HG02571 (cell line): ENCODE data around the gene FAM78B.
A peak's percentile ranks its signal among the peaks of the same experiment; 100 is the strongest.

Source experiments
- ATAC-seq: cut with Tn5 transposase; IDR thresholded peaks from one replicate; pipeline ENCODE4 v1.9.1; 2021; ENCODE audit warnings: mild to moderate bottlenecking, moderate library complexity; ENCODE audit not compliant: unreplicated experiment

Gene FAM78B

DNA sequence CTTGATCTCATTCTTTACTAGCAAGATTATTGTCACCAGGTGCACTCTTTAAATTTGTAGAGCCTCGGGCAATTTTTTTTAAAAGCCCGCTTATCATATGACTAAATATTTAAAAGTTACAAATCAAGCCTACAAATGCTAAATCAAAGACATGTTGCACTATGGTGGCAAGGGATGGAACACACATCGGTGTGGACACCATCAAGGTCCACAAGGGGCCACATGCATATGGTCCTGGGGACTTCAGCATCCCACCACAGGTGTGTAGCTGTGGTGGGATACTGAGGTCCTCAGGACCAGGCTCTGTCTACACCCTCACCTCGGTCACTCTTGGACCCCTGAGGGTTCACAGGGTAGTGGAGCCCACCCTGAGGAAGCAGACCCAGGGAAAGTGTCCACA is 45.8 kb downstream of the FAM78B start:
- no peak for ATAC-seq

DNA sequence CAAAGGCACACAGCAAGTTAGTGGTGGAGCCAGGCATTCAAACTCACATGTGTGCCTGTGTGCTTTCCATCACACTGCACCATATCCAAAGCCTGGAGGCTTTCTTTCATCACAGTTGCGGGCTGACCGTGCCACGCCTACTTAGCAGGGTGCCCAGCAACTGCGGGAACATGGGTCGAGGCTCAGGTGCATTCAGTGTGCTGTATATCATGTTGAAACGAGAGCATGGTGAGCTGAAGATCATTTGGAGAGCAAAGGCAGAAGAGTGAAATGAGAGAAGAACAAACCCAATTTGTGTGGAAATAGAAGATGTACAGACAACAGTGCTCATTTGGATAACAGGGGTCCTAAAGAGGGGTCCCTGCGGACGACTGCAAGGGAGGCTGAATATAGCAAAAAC is 46.5 kb downstream of the FAM78B start:
- no peak for ATAC-seq

DNA sequence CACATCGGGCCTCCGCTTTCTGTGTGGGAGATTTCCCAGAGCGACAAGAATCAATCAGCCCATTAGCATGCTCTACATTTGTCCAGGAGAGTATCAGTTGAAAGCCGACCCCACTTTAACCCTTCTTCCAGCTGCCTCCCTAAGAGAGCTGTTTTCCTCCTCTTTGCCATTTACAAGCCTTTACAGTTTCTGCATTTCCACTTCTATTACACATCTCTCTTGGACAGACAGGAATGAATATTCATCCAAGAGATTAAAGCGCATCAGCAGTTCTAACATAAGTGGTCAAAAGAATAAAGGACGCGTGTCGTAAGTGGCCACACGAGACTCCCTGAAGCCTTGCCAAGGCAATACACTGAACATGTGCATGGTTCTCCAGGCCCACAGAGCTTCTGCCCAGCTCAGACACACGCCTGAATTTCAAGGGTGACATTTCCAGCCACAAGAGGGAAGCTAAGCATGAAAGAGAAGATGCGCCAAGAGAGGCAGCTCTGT is 47.3 kb downstream of the FAM78B start:
- ATAC-seq, result no peak

DNA sequence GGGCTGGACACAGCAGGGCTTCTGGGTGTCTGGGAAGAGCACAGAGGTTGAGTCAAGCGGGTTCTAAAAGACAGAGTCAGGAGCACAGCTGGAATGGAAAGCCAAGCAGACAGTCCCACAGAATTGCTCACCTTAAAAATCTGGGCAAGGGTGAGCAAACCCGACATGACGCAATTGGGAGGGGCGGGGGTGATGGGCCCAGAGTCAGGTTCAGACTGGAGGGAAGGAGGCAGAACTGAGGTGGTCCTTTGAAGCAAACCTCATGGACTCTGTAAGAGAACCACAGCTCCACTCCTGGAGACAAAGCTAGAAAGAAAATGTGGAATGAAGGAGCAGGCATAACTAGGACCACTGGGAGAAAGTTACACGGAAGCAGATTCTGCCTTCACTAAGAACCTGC is 49.0 kb downstream of the FAM78B start:
- ATAC-seq, result no peak

DNA sequence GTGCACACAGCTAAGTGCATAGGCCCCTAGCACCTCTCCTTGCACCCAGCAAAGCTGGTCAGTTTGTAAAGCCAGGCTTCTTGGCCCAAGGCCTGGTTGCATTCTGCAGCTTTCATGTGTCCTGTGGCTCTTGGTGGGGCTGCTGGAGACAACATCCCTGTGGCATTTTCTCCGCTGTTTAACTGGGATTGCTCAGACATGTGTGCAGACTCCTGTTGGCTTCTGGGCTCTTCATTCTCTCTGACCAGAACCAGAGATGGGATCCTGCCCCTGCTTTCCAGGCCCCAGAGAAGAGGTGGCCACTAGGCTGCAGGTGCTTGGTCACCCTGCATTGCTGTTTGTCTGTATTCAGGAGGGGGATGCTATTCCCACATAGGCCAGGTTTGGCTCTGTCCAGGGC is 50.8 kb downstream of the FAM78B start:
- ATAC-seq, result no peak

DNA sequence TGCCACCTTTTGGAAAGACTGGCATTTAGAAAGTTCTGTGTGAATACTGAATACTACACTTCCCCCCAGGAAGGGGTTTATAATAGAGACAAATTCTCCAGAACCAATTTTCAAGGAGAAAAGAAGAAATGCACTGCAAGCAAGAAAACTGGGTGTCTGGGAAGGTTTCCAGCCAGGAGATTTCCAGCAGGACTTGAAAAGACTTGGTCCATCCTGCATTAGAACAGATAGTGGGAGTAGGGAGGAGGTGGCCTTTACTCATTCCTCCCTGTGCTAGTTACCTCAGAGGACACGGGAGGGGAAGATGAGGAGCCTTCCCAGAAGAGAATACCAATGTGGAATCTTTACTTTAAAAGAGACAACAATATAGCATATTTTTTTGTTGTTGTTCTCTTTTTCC is 52.4 kb downstream of the FAM78B start:
- no peak for ATAC-seq

DNA sequence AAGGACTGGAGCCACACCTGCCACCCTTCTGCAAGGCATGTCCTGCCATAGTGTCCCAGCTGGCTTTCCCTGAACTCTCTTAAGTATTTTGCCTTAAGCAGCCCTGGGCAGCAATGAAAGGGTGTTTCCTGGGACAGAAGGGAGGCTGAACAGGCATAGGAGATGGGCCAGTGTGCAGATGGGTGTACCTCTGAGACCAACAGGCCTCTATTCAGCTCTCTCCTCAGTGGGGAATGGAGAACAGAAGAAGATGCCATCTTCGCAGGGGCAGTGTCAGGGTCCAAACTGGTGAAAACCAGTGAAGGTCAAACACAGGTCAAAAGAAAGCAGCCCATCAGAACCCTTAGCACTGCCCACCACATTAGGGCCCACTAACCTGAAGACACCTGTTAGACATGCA is 53.2 kb downstream of the FAM78B start:
- no peak for ATAC-seq

DNA sequence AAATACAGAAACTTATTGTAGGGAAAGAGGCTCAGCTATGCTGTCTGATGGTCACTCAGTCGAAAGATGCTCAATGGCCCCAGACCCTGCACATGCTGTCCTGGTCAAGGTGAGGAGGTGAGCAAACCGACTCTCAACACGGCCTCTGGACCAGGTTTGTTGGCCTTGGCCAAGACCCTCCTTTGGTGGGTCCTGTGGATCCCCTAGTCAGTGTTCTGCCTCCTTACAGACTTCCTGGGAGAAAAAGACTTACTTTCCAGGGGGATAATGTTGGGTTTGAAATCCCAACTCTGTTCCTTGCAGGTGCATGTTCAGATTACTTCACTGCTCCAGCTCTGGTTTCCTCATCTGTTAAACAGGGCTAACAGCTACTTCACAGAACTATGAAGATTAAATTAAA is 53.8 kb downstream of the FAM78B start:
- no peak for ATAC-seq

DNA sequence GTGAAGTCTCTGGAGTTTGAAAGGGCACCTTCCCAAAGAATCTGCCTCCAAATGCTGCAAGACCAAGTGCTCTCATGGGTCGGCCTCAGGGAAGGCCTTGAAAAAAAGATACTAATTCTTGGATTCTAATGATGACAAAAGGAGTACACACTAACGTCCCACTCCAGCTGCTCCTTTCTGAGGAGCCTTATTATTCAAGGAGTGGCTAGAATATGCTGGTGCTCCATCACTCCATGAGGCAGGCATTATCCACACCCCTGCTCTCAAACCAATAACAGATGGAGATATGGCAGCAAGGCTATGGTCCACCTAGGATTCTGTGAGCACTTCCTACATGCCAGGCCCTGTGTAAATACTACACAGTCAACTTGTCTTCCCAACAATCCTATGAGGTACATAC is 54.4 kb downstream of the FAM78B start:
- no peak for ATAC-seq

DNA sequence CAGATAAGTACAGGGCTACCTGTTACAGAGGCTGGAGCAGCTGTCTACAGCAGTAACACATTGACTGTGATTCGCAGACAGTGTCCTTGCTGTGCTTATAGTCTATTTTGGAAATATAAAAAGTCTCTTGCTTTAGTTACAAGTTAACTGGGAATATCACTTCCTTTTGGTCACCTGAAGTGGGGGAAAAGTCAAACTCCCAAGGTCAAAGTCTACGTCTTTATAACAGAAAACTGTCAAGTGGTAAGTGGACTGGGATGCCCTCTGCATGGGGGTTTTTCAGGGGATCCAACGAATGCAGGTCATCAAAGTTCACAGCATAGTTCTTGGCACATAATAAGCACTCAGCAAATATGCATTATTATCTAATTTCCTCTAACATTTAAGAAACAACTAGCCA is 55.4 kb downstream of the FAM78B start:
- no peak for ATAC-seq

DNA sequence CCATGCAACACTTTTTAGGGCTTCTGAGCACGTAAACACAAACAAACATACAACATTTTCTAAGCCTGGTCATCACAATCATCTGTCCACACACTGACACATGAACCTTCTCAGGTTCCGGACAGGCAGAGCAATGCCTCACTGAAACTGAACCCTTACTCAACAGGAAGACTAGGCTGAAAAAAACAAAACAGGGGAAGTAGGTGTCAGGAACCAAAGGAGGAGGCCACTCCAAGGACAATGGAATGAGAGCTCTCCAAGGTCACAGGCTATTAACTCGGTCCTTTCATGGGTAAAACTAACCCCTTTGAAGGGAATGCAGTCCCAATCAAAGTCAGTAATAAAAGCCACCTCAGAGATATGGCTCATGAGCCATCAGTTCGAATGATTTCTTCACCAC is 76.6 kb downstream of the FAM78B start:
- no peak for ATAC-seq

DNA sequence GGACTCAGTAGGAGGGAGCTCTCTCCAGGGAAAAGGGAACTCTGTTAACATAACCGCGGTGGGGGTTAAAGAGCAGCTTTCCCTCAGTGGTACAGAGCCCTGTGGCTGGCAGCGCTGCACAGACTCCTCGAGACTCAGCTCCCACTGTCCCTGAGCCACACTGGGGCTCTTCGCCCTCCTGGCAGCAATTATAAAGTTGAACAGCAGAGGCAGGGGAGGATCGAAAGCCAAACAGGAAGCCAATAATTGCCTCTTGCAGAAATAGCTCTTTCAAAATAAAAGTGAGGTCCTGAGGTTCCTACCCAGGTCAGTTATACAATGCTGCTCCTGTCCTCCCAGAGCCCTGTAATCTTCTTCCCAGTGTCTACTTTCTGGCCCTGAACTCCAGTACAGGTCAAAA is 77.0 kb downstream of the FAM78B start:
- no peak for ATAC-seq

DNA sequence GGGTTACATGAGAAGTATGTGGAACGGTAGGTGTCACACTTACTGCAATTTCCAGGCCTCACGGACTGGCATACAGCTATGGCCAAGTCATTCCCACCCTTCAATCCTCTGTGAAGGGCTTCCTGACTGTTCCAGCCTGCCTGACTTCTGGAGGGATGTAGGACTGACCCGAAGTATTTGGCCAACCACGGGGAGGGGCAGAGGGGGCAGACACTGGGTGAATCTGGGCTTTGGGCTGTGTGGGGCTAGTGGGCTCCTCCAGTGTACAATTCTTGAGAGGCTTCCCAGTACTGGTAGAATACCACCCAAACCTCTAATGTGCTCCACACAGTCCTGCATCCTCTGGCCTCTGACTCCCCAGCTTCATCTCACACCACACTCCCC is 78.2 kb downstream of the FAM78B start:
- no peak for ATAC-seq

DNA sequence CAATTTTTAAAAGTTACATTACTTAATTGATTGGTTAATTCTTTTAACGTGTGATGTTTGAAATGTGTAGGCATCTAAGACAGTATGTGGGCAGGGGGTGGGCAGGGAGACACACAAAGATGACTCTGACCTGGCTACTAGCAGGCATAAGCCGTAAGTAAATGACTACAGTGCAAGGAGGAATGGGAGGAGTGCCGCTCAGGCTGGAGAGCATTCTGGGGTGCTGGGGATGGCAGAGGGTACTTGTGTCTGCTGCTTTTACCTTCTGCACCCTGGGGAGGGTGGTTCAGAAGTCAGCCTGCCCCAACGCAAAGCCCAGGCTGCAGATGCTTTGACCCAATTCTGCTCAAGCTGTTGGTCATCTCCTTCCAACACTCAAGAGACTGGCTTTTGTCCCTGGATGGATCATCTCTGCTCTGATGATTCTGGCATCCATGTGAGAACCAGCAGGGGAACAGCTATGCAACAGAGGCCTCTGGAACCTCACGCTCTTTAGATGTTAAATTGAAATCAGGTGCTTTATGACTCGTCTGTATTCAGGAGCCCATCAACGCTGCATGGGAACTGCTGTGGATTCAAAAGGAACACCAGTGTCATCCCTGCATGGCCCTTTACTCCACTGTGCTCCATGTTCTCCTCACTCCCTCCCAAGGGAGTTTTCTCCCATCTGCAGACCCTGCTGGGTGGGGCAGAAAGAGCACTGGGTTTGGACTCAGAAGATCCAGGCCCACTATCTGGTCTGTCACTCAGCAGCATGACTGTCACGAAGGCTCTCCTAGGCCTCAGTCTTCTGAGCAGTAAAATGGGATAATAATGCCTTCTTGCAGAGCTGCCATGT is 78.8 kb downstream of the FAM78B start:
- ATAC-seq, result no peak

DNA sequence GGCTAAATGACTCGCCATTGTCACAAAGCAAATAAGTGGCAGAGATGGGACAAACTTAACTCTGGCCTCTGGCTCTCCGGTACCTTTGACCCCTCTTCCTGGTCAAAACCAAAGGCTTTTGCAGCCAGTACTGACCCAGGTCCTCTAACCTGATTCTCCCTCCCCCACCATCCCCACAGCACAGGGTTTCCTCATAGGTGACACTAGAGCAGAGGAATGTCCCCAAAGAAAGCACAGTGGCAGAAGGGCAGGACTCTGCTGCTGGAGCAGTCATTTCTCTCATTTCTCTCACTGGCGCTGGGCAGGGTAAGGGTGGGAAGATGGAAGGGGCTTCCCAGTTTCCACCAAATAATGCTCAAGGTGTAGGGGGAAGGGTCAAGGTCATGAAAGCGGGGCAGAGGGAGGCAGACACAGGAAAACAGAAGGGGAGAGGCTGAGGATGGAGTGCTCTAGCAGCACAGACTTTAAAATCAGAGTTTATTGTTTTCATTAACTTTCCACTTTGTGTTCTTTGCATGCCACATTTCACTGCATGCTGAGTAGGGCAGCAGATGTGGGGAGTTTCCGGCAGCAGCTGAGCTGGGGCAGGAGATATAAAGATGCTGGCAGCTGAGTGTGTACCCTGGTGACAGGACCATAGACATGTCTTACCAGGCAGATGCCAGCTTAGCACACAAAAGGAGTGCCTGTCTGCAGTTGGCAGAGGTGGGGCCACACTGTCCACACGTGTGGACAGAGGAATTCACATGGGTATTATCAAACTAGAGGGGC is 80.5 kb downstream of the FAM78B start:
- ATAC-seq, result no peak

DNA sequence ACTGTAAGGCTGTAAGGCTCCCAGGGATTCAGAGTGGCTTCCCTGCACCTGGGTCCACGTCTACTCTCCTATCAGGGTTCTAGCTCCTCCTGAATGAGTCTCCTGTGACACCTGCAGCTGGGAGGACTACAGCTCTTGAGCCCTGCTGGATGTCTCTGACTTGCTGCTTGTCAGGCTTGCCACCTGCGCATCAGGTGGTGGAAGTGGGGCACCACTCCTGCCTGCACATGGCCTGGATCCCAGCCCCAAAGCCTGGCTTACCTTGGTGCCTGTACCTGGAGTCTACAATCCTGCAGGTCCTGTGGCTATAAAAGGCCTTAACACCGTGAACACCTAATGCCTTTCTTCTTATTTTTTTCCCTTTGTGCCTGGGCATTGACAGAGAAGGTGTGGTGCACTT is 82.2 kb downstream of the FAM78B start:
- ATAC-seq, result no peak

DNA sequence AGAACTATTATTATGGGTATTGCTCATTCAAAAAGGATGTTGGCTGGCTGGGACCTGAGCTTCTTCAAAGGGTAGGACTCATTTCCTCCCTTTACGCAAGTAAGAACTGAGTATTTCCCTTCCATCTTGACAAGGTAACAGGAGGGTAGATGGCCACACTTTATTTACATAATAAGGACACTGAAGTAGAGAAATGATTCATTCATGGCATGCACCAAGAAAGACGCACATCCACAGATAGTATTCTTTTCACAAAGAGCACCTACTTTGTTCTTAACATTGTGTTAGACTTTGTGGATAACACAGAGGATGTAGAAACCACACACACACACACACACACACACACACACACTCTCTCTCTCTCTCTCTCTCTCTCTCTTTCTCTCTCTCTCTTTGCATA is 82.9 kb downstream of the FAM78B start:
- ATAC-seq, result peak; percentile 77

DNA sequence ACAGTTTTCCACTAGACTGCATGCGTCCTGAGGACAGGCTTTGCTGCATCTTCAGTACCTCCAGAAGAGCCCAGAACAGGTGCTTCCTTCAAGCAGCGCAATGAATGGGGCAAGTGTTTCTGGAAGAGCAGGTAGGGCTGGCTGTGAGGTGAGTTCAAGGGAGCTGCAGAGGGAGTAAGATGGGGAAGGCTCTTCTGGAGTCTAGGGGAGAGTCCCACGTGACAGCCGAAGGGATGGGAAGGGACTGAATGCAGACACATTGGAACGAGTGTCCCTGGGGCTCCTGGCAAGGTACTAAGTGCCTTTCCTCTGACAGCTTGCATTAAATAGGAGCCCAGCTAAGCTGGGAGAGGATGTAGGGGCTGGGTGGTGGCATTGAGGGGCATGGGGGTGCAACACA is 84.2 kb downstream of the FAM78B start:
- no peak for ATAC-seq

DNA sequence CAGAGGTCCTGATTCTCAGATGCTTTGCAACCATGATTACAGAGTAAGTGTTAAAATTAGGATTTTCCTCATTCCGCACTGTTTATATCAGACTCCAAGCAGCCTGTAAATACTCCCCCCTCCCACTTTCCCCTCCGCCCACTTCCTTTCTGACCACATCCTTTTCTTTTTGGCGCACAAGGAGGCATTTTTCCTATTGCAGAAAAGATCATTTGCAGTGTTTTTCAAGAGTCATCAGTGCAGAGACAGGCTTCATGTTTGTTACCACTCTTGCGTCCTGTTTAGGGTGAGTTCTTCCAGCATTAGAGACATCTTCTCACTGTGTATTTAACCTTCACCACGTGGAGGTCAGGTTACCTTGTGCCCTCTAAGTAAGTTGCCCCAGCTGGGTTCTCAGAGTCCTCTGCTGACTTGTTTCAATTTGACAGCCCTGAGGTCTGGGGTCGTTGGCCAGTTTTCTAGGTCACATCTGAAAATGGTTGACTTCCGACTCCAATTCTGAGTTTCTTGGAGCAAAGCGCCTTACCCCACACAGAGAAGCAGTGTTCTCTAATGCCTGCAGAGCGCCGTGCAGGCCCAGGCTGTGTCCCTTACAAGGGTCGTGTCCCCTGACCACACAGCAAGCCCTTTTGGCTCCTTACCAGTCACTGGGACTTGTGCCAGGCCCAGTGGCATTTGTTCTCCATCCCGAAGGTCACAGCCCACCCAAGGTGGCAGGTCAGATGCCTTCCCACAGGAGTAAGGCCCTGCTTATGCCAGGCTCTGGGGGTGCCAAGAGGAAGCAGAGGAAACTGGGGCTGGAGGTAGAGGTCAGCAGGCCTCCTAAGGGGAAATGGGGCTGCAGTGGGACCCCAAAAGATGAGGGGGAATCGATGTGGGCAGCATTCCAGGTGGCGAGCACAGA is 85.6 kb downstream of the FAM78B start:
- ATAC-seq, result no peak

DNA sequence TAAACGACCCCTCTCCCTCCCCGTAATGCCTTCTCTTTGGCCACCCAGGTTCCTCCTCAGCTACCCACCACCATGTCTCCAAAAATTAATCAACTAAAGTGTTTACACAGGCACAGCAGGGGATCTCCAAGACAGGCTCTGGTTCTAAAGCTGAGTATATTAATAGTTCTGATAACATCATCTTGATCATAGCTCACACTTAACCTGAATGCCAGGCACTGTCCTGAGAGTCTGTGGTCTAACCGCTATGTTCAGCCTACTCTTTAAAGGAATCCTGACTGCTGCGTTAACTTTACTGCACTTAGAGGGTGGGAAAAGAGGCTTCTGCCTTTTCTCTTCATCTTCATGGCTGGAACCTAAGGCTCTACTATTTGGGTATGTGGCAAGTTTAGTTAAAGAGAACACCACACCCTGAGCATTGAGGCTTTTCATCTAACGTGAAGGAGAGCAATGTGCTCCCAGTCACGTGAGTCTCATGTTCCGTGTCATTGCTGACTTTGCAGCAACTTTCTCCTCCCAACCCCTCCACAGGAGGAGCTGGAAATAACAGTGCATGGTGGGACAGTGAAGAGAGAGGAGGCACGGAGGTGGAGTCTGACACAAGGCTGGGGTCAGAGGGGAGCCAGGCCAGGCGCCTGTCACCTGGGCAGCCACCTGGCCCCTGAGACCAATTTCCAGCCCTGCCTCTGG is 86.4 kb downstream of the FAM78B start:
- ATAC-seq, result no peak

DNA sequence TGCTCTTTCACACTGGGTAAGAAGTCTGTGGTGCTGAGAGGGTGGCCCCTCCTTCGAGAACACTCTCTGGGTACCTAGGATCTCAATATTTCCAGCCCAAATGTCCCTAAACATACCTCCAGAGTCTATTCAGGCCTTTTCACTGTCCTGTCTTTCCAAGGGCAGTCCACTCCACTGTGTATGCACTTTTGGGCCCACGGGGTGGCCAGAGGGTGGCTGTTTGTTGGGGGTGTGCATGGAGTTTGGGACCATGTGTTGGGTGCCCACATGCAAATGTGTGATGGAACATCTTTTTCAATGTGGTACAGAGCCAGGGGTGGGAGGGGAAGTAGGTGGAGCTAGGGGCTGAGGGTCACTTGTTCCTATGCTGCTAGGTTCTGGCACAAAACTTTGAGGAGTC is 87.5 kb downstream of the FAM78B start:
- no peak for ATAC-seq
